CD4-positive, alpha-beta T cell treated with Interleukin-1 beta for 1 hour (primary cell): ENCODE results near the gene CDH4.

Experiments
- DNase-seq, 2 donors: peaks; one replicate each; pipeline ENCODE4 v3.0.0-alpha.2; 2020 to 2022

The CDH4 gene

DNA sequence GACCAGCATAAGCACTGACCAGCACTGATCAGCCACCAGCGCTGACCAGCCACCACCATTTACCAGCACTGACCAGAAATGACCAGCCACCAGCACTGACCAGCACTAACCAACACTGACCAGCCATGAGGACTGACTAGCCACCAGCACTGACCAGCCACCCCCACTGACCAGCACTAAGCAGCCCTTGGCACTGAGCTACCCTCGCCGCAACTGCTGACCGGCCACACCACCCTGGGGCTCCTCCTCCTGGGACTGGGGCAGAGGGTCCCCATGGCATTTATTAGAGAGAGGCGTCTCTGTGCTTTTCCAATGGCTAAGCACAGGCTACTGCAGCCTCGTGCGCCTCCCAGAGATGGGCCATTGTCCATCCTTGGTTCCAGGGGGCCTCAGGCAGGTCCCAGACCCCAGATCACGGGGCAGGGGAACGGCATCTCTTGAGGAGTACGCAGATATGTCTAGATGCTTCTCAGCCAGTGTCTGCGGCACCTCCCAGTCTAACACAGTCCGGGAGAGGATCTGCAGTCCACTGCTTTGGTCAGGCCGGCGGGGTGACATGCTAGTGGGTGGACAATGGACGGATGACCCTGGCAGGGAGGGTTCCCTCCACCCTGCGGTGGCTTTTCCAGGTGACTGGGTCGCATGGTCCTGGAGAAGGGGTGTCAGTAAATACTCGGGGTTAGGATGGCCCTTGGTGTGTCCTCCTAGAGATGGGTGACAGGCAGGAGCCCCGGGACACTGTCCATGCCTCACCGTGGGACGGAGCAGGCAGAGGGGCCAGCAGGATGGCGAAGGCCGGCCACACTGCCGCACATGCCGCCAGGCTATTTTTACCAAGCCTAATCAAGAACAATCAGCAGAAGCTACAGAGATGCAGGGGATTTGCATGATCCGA, 645.6 kb downstream of the CDH4 start:
- no peak for DNase-seq

DNA sequence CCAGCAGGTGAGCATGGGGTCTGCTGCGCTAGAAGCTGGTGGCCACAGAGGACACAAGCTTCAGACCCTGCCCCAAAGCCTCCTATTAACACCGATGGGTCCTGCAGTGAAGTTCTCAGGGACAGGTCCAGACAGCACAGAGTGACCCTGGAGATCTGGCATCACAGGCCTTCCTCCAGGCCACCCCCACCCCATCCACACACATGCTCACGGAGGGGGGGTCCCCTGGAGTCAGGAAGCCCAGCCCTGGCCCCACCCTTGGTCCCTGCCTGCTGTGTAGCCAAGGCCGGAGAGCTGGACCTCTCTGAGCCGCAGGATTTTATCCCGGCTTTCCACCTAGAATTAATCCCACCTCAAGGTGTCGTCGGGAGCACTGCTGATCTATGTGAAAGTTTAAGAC, 646.3 kb downstream of the CDH4 start:
- no peak for DNase-seq

DNA sequence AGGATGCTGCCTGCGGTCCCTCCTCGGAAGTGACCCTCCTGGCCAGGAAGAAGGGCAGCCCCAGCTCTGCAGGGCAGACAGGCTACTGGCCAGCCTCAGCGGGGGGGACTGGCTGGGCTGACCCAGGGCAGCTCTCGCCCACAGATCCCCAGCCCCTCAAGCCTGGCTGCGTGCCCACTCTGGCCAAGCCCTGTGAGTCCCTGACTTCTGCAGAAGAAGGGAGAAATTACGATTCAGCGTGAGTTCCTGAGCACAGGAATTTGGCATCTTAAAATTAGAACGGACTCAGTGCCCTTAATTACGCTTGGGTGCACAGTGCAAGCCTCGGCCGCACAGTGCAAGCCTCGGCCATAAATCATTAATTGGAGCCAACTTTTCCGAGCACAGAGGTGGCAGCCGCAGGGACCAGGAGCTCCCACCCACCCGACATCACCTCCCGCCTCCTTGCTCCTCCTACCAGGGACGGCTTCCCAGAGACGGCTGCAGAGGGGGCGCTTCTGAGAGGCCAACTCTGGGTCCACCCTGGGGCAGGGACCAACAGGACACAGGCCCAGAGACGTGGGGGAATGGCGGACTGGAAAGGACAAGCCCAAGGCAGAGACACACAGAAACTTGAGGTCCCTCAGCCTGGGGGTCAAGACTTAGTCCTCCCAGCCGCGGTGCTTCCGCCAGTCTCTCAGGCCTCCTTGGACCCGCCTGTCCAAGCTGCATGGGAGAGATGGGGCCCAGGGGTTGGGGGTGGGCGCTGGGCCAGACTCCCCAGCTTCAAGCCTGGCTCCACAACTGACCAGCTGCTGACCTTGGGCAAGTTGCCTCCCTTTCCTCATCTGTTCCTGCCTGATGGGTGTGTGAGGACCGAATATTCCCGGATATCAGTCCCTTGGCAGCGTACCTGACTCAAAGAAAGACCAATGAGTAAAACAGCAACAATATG, 648.2 kb downstream of the CDH4 start:
- DNase-seq, result no peak

DNA sequence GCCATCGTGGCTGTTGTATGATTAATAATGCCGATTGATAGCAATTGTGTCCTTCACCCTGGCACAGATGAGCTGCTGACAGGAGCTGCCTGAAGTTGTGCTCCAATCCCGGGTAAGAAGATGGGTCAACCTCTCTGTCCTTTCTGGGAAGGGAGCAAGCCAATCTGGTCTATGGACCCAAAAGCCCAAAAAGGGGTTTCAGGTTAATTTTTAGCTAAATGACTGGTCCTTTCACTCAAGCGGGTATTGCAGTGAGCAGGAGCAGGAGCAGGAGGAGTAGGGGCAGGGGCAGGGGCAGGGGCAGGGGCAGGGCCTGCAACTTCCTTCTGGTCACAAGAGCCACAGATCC, 648.9 kb downstream of the CDH4 start:
- no peak for DNase-seq

DNA sequence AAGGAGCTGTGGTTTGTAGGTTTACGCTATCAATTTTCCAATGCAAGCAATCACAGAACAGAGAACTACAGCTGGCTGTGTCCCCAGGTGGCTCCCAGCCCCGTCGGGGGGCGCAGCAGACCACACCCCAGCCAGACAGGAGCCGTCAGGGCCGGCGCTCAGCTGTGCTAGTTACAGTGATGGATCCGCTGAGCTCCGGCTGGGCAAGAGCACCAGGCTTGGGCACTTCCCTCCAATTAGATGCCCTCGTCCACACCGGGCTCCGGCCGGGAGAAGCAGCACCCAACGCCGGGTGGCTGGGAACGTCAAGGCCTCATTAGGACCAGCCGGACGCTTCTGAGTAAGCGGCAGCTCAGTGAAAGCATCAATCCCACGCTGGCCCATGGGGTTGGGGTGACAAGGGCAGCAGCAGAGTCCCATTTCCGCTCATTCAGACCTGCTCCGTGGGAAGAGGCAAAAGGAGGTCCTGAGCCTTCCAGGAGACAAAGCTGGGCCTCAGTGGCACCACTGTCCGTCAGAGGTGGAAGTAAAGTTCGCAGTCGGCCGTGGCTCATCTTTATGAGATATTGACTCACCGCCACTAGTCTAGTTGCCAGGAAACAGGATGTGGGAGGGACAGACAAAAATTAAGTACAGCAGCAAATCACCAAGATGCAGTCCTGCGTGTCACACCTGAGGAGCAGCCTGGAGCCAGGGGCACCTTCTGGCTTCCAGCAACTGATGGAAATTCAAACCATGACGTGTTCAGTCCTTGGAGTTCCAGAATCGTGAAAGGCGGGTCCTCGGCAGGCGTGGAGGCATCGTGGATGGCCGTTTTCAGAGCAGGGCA, 649.5 kb downstream of the CDH4 start:
- no peak for DNase-seq

DNA sequence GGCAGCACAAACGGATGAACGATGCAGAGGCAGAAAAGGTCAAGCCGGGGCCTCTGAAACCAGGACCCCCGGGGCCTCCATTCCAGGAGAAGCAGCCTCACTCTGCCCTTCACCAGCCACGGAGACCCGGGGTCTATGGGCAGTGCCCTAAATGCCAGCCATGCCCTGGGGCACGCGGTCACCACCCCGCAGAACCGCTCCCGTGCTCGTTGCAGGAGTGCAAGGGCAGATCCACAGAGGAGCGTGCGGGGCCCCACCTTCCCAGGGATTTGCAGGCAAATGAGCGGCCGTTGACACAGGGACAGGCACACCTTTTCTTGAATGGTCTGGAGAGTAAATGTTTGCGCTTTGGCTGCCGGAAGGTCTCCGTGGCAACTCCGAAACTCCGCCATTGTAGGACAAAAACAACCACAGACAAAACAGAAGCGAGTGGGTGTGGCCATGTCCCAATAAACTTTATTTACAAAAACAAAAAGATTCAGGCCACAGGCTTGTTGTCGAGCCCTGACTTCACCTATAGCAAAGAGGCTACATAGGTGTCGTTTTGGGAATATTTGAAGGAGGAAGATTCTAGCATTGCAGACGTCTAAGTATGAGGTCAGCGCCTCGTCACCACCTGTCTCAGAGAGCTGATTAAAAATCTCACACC, 650.3 kb downstream of the CDH4 start:
- DNase-seq, result no peak

DNA sequence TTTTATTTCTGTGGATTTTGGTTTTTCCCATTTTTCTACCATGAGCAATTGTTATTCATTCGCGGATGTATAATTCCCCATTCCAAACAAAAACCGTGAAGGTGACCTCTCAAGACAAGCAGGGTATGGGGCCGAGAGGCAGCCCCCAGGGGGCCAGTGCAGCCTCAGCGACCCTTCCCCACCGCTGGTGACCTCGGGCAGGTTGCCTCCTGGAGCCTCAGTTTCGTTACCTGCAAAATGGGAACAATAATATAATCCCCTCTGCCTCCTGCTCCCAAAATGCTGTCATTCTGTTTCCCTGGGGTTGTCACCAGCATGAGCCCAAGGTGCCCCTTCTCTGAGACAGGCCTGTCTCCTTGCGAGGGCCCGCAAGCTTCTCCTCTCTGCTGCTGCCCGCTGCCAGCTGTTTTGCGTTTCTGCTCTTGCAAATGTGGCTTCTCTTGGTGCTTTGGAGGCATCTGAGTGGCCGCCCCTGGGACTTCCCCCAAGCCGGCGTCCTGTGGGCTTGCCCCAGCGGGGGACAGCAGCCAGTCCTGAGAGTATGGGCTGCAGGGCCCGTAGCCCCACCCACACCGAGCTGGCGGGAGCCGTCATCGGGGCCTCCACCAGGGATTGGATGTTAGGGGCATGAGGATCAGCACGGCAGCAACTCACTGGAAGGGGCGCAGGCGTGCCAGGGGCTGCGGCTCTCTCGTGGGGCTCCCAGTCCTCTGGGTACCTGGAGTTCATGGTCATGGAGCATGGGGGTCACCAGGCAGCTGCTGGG, 651.7 kb downstream of the CDH4 start:
- no peak for DNase-seq

DNA sequence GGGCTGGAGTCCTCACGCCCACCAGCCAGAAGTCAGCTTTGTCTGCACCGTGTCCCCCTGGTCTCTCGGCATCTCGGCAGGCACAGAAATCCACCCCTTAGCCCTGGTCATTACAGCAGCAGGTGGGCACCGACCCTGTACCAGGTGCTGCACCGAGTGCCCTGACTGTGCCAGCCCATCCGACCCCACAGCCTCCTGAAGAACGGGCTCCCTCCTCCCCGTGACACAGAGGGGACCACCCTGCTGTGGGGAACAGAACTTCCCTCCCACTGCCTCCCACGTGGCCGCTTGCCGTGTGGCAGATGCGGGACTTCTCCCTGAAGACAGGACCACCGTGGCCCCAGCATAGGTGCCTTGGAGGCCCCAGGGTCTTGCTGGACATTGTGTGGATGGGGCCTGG, 652.4 kb downstream of the CDH4 start:
- no peak for DNase-seq

DNA sequence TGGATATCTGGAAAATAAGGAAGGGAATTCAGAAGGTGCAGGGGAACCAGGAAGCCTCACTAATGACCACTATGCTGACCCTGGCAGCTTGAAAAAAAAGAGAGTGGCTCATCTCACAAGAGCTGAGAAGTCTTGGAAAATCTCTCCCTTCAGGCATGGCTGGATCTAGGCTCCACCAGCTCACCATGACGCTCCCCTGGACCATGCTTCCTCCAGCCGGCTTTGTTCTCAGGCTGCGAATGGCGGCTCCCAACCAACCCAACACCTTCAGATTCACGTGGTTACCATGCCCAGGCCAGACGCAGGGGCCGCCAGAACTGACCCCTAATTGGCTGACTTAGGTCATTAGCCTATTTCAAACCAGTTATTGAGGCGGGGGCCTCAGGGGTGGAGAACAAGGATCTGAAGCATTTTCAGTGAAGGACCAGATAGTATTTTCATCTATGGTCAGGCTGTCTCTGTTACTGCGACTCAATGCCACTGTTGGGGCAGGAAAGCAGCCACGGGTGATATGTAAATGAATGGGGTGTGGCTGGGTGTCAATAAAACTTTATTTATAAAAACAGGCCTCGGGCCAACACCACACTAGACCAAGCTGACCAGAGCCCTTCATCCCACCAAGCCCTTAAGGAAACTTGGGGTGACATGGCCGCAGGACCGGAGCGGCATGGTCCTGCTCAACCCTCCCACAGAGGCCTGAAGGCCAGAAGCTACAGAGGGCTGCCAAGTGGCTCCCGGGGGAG, 653.9 kb downstream of the CDH4 start:
- DNase-seq, result no peak

DNA sequence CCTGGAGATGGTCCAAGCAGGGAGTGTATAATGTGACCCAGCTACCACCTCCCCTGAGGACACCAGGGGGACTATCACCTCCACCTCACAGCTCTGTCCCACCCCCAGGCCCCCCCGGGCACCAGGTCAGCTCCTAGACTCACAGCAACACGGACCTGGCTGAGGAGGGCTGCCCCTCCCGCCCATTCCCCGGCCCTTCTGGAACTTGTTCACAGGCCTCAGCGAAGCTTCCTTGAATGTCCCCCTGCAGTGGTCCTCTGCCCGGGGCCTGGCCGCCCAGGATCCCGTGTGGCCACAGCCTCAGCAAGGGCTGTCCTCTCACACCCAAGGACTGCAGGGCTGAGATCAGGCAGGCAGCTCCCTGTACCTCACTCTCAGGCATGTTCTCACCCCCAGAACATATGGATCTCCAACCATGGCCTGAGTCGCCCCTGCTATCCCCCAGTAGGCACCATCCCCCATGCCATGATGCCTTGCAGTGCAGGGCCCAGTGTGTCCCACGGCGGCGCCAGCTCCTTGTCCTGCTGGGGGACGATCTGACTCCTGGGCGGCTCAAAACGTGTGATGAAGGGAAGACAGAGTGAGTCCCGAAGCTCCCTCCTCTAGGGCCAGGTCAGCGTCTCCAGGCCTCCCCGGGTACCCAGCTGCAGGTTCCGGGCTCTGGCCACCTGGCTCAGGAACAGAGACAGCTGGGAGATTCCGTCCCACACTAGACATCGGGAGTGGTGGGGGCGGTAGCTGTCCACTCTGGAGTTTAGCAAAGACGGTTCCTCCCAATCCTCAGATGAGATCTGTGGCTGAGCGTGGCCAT, 655.2 kb downstream of the CDH4 start:
- DNase-seq, result no peak

DNA sequence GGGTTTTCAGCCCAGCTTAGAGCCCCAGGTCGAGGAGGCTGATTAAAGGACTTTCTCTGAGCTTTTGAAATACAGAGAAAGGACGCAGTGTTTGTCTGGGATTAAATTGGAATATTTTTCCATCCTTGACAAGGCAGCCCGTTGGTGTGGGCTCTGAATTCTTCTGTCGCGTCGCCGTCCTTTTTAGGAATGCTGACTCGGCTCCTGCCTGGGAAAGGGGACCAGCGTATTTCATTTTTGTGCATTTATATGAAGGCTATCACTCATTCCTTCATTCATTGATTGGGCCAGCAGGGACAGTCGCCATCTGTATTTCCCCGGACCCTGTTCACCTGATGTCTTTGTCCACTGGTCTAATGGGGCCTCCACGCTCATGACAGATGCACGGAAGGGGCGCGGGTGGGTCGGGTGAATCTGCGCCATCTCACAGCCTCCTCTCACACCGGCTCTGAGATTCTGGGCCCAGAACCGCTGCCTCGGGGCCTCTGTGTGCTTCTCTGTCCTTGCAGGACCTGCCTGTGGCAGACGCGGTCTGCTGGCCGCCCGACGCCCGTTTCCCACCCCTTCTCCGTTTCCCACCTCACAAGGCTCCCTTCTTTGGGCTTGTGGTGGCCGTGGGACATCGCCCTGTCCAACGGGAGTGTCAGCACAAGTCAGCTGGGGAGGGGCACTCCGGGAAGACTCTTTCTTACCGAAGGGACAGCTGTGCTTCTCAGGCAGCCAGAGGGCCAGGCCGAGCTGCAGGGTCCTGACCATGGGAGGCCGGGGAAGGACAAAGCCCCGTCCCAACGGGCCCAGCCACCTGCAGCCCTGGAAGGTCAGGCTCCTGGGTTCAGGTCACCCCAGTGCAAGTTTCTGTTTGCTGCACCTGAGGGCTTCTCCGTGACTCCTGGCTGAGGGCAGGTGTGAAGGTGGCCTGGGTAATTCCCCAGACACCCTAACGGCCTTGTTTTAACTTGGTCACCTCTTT, 656.3 kb downstream of the CDH4 start:
- no peak for DNase-seq

DNA sequence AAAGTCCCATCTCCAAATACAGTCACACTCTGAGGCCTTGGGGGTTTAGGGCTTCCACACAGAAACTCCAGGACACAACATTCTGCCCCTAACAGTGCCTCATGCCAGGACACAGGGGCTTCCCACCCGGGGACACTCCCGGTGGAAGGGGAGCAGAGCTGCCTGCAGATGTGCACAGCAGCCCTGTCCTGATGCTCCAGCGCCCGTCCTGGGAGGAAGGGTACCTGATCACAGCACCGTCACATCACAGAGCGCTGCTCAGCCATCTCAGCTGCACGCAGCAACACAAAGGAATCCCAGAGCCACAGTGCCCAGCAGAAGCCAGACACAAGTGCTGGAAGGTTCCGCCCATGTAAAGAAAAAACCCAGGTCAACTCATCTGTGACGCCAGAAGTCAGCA, 657.0 kb downstream of the CDH4 start:
- no peak for DNase-seq

DNA sequence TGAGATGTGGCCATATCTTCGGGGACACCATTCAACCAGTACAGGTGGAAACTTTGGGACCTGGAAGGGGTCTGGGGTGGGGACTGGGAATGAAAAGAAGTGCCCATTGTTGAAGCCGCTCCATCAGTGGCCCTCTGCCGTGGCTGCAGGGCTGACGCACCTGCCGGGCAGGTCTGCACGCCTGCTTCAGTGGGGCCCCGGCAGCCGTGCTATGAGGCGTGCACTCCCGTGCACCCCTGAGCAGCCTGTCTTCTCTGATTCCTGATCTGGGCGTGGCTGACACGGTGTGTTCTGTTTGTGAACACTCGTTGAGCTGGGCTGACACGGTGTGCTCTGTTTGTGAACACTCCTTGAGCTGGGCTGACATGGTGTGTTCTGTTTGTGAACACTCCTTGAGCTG, 657.8 kb downstream of the CDH4 start:
- no peak for DNase-seq

DNA sequence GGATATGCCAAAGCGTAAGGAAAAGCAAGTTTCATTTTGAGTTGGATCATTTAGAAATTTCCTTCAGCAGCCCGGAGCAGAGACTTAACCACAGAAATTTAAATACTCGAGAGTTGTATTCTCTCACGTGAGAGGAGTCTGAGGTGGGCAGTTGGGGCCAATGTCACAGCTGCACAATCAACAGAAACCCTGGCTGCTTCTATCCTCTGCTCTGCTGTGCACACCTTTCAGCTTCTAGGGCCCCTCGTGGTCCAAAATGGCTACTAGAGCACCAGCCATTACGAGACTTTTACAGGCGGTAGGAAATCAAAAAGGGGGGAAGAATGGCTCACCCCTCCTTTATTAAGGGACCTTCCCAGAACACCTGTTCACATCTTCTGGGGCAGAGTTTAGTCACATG, 659.8 kb downstream of the CDH4 start:
- DNase-seq, result no peak

DNA sequence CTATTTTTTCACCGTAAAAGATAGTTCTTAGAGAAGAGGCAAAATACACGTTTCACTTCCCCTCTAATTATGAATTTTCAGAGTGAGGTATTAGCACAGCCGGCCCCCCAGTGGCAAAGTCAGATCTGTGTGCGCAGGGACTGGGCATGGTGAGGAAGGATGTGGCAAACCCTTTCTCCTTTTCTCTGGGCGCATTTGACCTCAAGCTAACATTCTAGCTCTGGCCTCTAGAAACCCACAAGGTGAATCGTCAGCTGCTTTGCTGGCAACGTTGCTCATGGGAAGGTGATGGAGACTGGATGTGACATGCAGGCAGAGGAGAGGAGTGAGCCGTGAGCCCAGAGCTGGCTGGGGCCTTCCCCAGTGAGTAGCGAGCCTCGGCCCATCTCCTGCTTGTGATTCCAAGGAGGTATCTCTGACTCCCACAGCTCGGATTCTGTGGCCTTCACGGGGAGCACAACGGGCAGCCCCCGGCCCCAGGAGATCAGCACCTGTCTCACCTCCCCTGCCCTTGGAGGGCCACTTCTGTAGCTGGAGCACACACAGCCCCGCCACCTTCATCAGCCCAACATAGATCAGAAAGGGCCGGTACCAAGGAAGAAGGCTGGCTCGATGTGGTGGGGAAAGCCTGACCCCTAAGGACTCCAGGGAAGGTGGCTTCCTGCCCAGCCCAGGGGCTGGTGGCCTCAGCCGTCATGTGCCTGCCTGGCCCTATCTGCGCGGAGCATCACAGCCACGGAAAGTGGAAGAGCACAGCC, 660.8 kb downstream of the CDH4 start:
- no peak for DNase-seq

DNA sequence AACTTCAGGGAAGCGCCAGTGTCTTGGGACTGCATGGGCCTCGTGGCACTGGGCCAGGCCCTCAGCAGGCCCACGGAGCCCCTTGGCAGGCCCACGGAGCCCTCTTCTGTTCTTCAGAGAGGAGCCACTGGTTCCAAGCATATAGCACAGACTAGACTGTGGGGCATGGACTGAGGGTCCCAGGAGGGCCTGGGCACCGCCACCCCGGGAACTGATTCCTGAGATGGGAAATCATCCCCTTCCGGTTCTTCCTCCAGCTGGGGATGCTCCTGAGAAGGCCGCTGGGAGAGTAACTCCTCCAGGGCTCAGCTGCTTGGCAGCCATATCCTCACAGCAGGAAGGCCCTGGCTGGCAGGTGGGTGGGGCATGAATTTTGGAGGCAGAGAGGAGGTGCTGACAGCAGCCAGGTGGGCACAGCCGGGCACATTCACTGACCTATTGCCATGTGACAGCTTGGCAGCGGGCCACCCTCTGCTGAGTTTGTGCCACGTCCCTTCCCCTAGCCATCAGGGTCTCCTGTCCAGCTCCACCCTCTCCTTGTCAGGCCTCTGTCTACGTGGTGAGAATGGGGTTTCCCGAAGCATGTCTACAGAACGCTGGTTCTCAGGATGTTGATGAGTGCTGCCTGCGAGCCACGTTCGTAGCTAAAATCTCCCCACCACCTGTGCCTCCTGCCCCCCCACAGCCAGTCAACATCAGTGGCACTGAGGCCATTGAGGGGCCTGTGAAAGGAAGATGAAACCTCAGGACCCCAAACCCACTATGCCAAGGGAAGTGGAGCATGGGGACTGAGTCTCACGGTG, 661.6 kb downstream of the CDH4 start:
- no peak for DNase-seq

DNA sequence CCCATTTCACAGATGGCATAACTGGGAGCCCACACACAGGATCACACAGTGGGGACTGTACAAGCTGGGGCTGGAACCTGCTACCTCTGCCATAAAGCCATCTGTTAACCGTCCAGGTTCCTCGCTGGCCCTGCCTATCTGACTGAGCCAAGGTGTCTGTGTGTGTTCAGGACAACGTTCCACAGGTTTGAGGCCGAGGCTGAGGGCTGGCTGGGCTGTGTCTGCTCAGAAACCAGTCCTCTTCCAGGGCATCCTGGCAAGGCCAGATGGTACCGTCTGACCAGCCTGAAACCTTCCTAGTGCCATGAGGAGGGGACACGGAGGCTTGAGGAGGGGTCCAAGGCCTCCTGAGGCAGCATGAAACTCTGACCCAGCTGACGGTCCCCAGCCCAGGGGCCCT, 663.0 kb downstream of the CDH4 start:
- no peak for DNase-seq
